NB4 (cell line): ENCODE data around the gene CLSTN3.

Experiments used
- DNase-seq: peaks from one replicate; pipeline ENCODE4 v3.0.0; 2010; ENCODE audit warnings: low read depth
- H3K4me3 ChIP-seq: one replicate; pipeline ENCODE4 v1.5.1; 2011; ENCODE audit warnings: mild to moderate bottlenecking, low read depth, low read length, moderate library complexity
- CTCF ChIP-seq: IDR thresholded peaks from one replicate; pipeline ENCODE4 v1.5.1; 2012; ENCODE audit warnings: low read depth, low read length
- MYC ChIP-seq: IDR thresholded peaks from 2 replicates; pipeline ENCODE4 v1.6.1; 2011; ENCODE audit warnings: low read depth, low read length
- POLR2A ChIP-seq: IDR thresholded peaks from 2 replicates; pipeline ENCODE4 v1.6.1; 2011; ENCODE audit warnings: mild to moderate bottlenecking; ENCODE audit not compliant: insufficient read length; ENCODE audit errors: extremely low read depth
- TF ChIP-seq, protein P1 (sequence below): IDR thresholded peaks from 2 replicates; pipeline ENCODE4 v1.6.1; 2011; ENCODE audit warnings: low read depth, low read length

CLSTN3 gene

GRCh38 chr12:7139200-7139599 lies 9.0 kb downstream of the CLSTN3 start:
- H3K4me3 ChIP-seq: no peak overlapping the region
- TF ChIP-seq MYC (no peak), CTCF (no peak), POLR2A (no peak)
- TF ChIP-seq, protein P1, sequence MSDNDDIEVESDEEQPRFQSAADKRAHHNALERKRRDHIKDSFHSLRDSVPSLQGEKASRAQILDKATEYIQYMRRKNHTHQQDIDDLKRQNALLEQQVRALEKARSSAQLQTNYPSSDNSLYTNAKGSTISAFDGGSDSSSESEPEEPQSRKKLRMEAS: no peak
- DNase-seq: no peak

DNA sequence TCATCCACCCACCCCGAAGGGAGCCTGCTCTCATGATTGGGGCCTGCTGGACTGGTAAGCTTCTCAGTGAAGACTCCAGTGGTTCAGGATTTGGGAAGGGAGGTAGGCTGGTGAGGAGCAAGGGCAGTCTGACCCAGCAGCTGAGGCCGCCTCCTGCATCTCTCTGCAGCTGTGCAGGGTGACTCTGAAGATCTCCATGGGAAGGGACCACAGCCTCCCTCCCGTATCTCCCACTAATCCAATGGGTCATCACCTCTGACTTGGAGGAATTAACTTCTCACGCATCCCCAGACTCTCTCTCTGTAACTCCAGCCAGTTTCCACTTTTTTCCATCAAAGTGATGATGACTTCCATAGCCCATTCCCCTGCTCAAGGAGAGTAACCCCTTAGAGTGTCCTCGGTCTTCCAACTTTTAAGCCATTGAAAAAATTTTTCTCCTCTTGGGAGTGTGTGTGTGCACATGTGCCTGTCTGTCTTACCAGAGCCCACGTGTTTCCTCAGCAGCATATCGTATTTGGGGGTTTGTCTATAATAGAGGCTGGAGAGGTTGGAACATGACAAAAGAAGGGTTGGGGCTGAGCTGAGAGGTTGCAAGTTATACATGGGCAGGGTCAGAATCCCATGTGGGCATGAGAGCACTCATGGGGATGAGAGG lies 11.3 kb downstream of the CLSTN3 start:
- DNase-seq: no peak
- no peak for TF ChIP-seq CTCF
- TF ChIP-seq POLR2A: no peak
- TF ChIP-seq, protein P1: no peak
- no peak for TF ChIP-seq MYC
- no peak overlapping the region for H3K4me3 ChIP-seq

GRCh38 chr12:7142056-7142644 lies 12.0 kb downstream of the CLSTN3 start:
- TF ChIP-seq CTCF (peak; percentile 87), MYC (no peak)
- TF ChIP-seq, protein P1: no peak
- peak; percentile 68 for DNase-seq
- no peak overlapping the region for H3K4me3 ChIP-seq

GRCh38 chr12:7142809-7143465 lies 12.8 kb downstream of the CLSTN3 start:
- DNase-seq: no peak
- no peak overlapping the region for H3K4me3 ChIP-seq
- TF ChIP-seq MYC (no peak), CTCF (no peak), POLR2A (no peak)
- TF ChIP-seq, protein P1: no peak

GRCh38 chr12:7143564-7143963 lies 13.4 kb downstream of the CLSTN3 start:
- H3K4me3 ChIP-seq: no peak overlapping the region
- DNase-seq: no peak
- TF ChIP-seq POLR2A: no peak
- TF ChIP-seq, protein P1: no peak
- no peak for TF ChIP-seq CTCF
- TF ChIP-seq MYC: no peak
